Neural cell (in vitro differentiated cells): ENCODE data around the gene C16orf54.
A peak's percentile ranks its signal among the peaks of the same experiment; 100 is the strongest.

Experiments used
- EZH2 ChIP-seq: fragments of 200-600, 300-800 bp; shearing (Covaris generic), sonication (generic); IDR thresholded peaks from 2 replicates; pipeline ENCODE4 v1.6.1; 2014; ENCODE audit warnings: antibody characterized with exemption, low read length, borderline replicate concordance, mild to moderate bottlenecking; ENCODE audit not compliant: insufficient read depth, poor library complexity, severe bottlenecking
- POLR2AphosphoS5 ChIP-seq: IDR thresholded peaks from 2 replicates; pipeline ENCODE4 v1.6.1; 2012
- SMC3 ChIP-seq: fragments of 450-650 bp; conservative IDR thresholded peaks from 2 replicates; pipeline ENCODE4 v1.6.1; 2014; ENCODE audit warnings: antibody characterized with exemption, mild to moderate bottlenecking, moderate library complexity; ENCODE audit not compliant: poor library complexity
- TAF1 ChIP-seq: IDR thresholded peaks from 2 replicates; pipeline ENCODE4 v1.6.1; 2012; ENCODE audit warnings: low read depth
- TF ChIP-seq, protein P1 (sequence below): fragments of 450-650 bp; IDR thresholded peaks from 2 replicates; pipeline ENCODE4 v1.5.1; 2014; ENCODE audit warnings: antibody characterized with exemption, mild to moderate bottlenecking, moderate library complexity; ENCODE audit not compliant: poor library complexity, severe bottlenecking
- TF ChIP-seq, protein P2 (sequence below): IDR thresholded peaks from 2 replicates; pipeline ENCODE4 v1.6.1; 2012; ENCODE audit warnings: borderline replicate concordance

DNA sequence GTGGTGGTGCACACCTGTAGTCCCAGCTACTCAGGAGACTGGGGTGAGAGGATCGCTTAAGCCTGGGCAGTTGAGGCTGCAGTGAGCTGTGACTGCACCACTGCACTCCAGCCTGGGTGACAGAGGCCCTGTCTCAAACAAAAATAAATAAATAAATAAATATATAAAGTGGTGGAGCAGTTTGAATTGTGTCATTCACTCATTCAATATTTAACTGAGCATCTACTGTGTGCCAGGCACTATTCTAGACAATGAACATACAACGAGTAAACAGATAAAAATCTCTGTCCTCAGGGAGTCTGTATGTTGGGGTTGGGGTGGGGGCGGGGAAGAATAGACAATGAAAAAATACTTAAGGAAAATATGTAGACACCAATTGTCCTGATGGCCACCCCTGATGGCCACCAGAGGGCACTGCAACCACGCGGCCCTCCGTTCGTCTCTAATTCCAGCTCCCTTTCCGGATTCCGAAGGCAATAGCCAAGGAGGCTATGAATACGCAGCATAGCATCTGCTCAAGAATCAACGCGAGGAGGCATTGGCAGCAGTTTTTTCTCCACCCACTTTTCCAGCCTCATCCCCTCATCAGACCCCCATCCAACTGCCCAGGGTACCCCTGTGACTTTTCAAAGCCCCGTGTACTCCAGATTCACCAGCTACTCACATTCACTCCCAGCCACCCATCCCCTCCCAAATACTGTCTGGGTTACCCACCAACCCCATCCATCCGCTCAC, 45.4 kb downstream of the C16orf54 start:
- TF ChIP-seq, protein P1, sequence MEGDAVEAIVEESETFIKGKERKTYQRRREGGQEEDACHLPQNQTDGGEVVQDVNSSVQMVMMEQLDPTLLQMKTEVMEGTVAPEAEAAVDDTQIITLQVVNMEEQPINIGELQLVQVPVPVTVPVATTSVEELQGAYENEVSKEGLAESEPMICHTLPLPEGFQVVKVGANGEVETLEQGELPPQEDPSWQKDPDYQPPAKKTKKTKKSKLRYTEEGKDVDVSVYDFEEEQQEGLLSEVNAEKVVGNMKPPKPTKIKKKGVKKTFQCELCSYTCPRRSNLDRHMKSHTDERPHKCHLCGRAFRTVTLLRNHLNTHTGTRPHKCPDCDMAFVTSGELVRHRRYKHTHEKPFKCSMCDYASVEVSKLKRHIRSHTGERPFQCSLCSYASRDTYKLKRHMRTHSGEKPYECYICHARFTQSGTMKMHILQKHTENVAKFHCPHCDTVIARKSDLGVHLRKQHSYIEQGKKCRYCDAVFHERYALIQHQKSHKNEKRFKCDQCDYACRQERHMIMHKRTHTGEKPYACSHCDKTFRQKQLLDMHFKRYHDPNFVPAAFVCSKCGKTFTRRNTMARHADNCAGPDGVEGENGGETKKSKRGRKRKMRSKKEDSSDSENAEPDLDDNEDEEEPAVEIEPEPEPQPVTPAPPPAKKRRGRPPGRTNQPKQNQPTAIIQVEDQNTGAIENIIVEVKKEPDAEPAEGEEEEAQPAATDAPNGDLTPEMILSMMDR, result peak; percentile 40
- TF ChIP-seq EZH2 (no peak), SMC3 (peak; percentile 43), TAF1 (no peak), POLR2AphosphoS5 (no peak)
- TF ChIP-seq, protein P2, sequence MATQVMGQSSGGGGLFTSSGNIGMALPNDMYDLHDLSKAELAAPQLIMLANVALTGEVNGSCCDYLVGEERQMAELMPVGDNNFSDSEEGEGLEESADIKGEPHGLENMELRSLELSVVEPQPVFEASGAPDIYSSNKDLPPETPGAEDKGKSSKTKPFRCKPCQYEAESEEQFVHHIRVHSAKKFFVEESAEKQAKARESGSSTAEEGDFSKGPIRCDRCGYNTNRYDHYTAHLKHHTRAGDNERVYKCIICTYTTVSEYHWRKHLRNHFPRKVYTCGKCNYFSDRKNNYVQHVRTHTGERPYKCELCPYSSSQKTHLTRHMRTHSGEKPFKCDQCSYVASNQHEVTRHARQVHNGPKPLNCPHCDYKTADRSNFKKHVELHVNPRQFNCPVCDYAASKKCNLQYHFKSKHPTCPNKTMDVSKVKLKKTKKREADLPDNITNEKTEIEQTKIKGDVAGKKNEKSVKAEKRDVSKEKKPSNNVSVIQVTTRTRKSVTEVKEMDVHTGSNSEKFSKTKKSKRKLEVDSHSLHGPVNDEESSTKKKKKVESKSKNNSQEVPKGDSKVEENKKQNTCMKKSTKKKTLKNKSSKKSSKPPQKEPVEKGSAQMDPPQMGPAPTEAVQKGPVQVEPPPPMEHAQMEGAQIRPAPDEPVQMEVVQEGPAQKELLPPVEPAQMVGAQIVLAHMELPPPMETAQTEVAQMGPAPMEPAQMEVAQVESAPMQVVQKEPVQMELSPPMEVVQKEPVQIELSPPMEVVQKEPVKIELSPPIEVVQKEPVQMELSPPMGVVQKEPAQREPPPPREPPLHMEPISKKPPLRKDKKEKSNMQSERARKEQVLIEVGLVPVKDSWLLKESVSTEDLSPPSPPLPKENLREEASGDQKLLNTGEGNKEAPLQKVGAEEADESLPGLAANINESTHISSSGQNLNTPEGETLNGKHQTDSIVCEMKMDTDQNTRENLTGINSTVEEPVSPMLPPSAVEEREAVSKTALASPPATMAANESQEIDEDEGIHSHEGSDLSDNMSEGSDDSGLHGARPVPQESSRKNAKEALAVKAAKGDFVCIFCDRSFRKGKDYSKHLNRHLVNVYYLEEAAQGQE, result no peak
